Panc1 (cell line): Measurements from ENCODE around the gene MTMR2.
A peak's percentile ranks its signal among the peaks of the same experiment; 100 is the strongest.

Experiments
- POLR2AphosphoS5 ChIP-seq: IDR thresholded peaks from 2 replicates; pipeline ENCODE4 v1.6.1; 2012; ENCODE audit warnings: mild to moderate bottlenecking, low read depth, low read length, moderate library complexity
- REST ChIP-seq, 2 experiments: IDR thresholded peaks; 2 replicates each; pipeline ENCODE4 v1.6.1; 2011 to 2012; ENCODE audit warnings: low read depth in 2 of 2, control low read depth in 1 of 2, low read length in 1 of 2, mild to moderate bottlenecking in 1 of 2, moderate library complexity in 1 of 2; ENCODE audit not compliant: insufficient read depth in 1 of 2
- TF ChIP-seq, protein P1 (sequence below): fragments of 450-650 bp; IDR thresholded peaks from 2 replicates; pipeline ENCODE4 v1.5.1; 2017; ENCODE audit warnings: mild to moderate bottlenecking

- TF ChIP-seq, protein P1, sequence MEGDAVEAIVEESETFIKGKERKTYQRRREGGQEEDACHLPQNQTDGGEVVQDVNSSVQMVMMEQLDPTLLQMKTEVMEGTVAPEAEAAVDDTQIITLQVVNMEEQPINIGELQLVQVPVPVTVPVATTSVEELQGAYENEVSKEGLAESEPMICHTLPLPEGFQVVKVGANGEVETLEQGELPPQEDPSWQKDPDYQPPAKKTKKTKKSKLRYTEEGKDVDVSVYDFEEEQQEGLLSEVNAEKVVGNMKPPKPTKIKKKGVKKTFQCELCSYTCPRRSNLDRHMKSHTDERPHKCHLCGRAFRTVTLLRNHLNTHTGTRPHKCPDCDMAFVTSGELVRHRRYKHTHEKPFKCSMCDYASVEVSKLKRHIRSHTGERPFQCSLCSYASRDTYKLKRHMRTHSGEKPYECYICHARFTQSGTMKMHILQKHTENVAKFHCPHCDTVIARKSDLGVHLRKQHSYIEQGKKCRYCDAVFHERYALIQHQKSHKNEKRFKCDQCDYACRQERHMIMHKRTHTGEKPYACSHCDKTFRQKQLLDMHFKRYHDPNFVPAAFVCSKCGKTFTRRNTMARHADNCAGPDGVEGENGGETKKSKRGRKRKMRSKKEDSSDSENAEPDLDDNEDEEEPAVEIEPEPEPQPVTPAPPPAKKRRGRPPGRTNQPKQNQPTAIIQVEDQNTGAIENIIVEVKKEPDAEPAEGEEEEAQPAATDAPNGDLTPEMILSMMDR, result peak; percentile 72
- TF ChIP-seq POLR2AphosphoS5 (no peak), REST (IDR thresholded peaks at IDR 0.05; ENCODE audit: insufficient read depth in 1 of 2, low read depth in 2 of 2, low read length in 1 of 2) (no peak)
These were observed 74.7 kb downstream of the MTMR2 start for GRCh38 chr11:95849087-95849825.
